Mesodermal cell (in vitro differentiated cells): Measurements from ENCODE around the gene TRIO.

Experiments
- H3K27ac ChIP-seq: 2 replicates; pipeline ENCODE4 v1.7.0; 2013; ENCODE audit warnings: mild to moderate bottlenecking, low read depth, low read length, moderate library complexity; ENCODE audit not compliant: severe bottlenecking
- H3K36me3 ChIP-seq: 2 replicates; pipeline ENCODE4 v1.7.1; 2013; ENCODE audit warnings: mild to moderate bottlenecking, low read length, moderate library complexity; ENCODE audit not compliant: control insufficient read depth, insufficient read depth
- H3K4me1 ChIP-seq: one replicate; pipeline ENCODE4 v1.7.1; 2013; ENCODE audit warnings: mild to moderate bottlenecking, low read length; ENCODE audit not compliant: insufficient read depth, control insufficient read depth, poor library complexity, severe bottlenecking
- H3K4me3 ChIP-seq: 2 replicates; pipeline ENCODE4 v1.7.0; 2013; ENCODE audit warnings: low read length, control low read depth, mild to moderate bottlenecking; ENCODE audit not compliant: insufficient read depth, poor library complexity, severe bottlenecking; ENCODE audit errors: extremely low read depth
- H3K9me3 ChIP-seq: 2 replicates; pipeline ENCODE4 v1.7.1; 2013; ENCODE audit warnings: mild to moderate bottlenecking, low read length, moderate library complexity; ENCODE audit not compliant: control insufficient read depth
- WGBS, 2 experiments: methylation state at CpG; one replicate each; pipeline ENCODE4 v1.1.5; 2013; ENCODE audit warnings: missing lambda C conversion rate in 2 of 2; ENCODE audit not compliant: insufficient coverage in 2 of 2; 5-methylcytosine and 5-hydroxymethylcytosine counted together

TRIO gene

GRCh38 chr5:14506140-14506538 is 363.0 kb downstream of the TRIO start:
- Histone ChIP-seq H3K9me3 (no peaks in the 10 kb centered on the region), H3K36me3 (peaks cover 88% of the 10 kb centered on the region), H3K4me1 (peaks cover 3% of the 10 kb centered on the region), H3K4me3 (no peak overlapping the region), H3K27ac (no peak overlapping the region)
- 94 to 98% methylated on average over 4 to 6 of the region's 7 CpGs for WGBS, 2 experiments

- Histone ChIP-seq H3K4me1 (peaks cover 3% of the 10 kb centered on the region), H3K9me3 (no peaks in the 10 kb centered on the region), H3K27ac (no peak overlapping the region), H3K36me3 (peaks cover 83% of the 10 kb centered on the region), H3K4me3 (no peak overlapping the region)
- WGBS, 2 experiments, result 97% methylated on average over 12 to 16 of the region's 16 CpGs
Measured at GRCh38 chr5:14506661-14507060, 363.5 kb downstream of the TRIO start.

GRCh38 chr5:14507156-14507941 is 364.2 kb downstream of the TRIO start:
- Histone ChIP-seq H3K4me3 (no peak overlapping the region), H3K27ac (no peak overlapping the region), H3K9me3 (no peaks in the 10 kb centered on the region), H3K36me3 (peaks cover 76% of the 10 kb centered on the region), H3K4me1 (peaks cover 3% of the 10 kb centered on the region)
- WGBS, 2 experiments, result 98% methylated on average over 14 to 17 of the region's 21 CpGs

- WGBS, 2 experiments, result 95 to 96% methylated on average over 20 of the region's 20 CpGs
- no peak overlapping the region for H3K4me3 ChIP-seq
Measured at GRCh38 chr5:14508046-14508445, 364.9 kb downstream of the TRIO start.

GRCh38 chr5:14509556-14509955 is 366.4 kb downstream of the TRIO start:
- Histone ChIP-seq H3K36me3 (peaks cover 55% of the 10 kb centered on the region), H3K9me3 (no peaks in the 10 kb centered on the region), H3K4me3 (no peak overlapping the region), H3K4me1 (no peaks in the 10 kb centered on the region), H3K27ac (no peak overlapping the region)
- WGBS, 2 experiments, result 88 to 93% methylated on average over 11 of the region's 11 CpGs

More at GRCh38 chr5:14508046-14508445, 364.9 kb downstream of the TRIO start:
- H3K9me3 ChIP-seq, result no peaks in the 10 kb centered on the region
- no peak overlapping the region for H3K27ac ChIP-seq
- H3K36me3 ChIP-seq, result peaks cover 69% of the 10 kb centered on the region
- H3K4me1 ChIP-seq, result peaks cover under 1% of the 10 kb centered on the region

GRCh38 chr5:14510156-14510734 is 367.1 kb downstream of the TRIO start:
- Histone ChIP-seq H3K27ac (no peak overlapping the region), H3K9me3 (no peaks in the 10 kb centered on the region), H3K4me3 (no peak overlapping the region), H3K36me3 (peaks cover 48% of the 10 kb centered on the region), H3K4me1 (no peaks in the 10 kb centered on the region)
- WGBS, 2 experiments, result 96 to 97% methylated on average over 10 to 11 of the region's 11 CpGs

- WGBS, 2 experiments, result 93 to 96% methylated on average over 4 to 5 of the region's 6 CpGs
- Histone ChIP-seq H3K9me3 (no peaks in the 10 kb centered on the region), H3K27ac (no peak overlapping the region), H3K36me3 (peaks cover 42% of the 10 kb centered on the region), H3K4me1 (no peaks in the 10 kb centered on the region), H3K4me3 (no peak overlapping the region)
Measured at GRCh38 chr5:14510880-14511279, 367.7 kb downstream of the TRIO start.

GRCh38 chr5:14512574-14512973 is 369.4 kb downstream of the TRIO start:
- H3K4me1 ChIP-seq, result no peaks in the 10 kb centered on the region
- 78 to 88% methylated on average over 4 of the region's 7 CpGs for WGBS, 2 experiments
- no peak overlapping the region for H3K27ac ChIP-seq
- H3K4me3 ChIP-seq, result no peak overlapping the region
- H3K36me3 ChIP-seq, result peaks cover 25% of the 10 kb centered on the region
- no peaks in the 10 kb centered on the region for H3K9me3 ChIP-seq

GRCh38 chr5:14513266-14513665 is 370.1 kb downstream of the TRIO start:
- Histone ChIP-seq H3K4me3 (no peak overlapping the region), H3K4me1 (no peaks in the 10 kb centered on the region), H3K27ac (no peak overlapping the region), H3K36me3 (peaks cover 18% of the 10 kb centered on the region), H3K9me3 (no peaks in the 10 kb centered on the region)
- whole genome bisulfite sequencing, 2 experiments, result 53 to 57% methylated on average over 10 to 11 of the region's 12 CpGs

- H3K27ac ChIP-seq, result no peak overlapping the region
- WGBS, 2 experiments, result 29 to 33% methylated on average over 1 to 2 of the region's 3 CpGs
- no peaks in the 10 kb centered on the region for H3K4me1 ChIP-seq
- H3K4me3 ChIP-seq, result no peak overlapping the region
- no peaks in the 10 kb centered on the region for H3K36me3 ChIP-seq
- no peaks in the 10 kb centered on the region for H3K9me3 ChIP-seq
Measured at GRCh38 chr5:14516901-14517300, 373.8 kb downstream of the TRIO start.

- Histone ChIP-seq H3K4me1 (no peaks in the 10 kb centered on the region), H3K9me3 (no peaks in the 10 kb centered on the region), H3K36me3 (no peaks in the 10 kb centered on the region), H3K4me3 (no peak overlapping the region), H3K27ac (no peak overlapping the region)
- 60 to 78% methylated on average over 1 to 3 of the region's 7 CpGs for WGBS, 2 experiments
Measured at GRCh38 chr5:14518638-14519037, 375.5 kb downstream of the TRIO start.
